ENCODE results near the gene ANGPT4. TPM values are rescaled to one million over a fixed set of nuclear protein-coding genes. Genes with fewer than 3 reads are reported as not detected.

The ANGPT4 gene
- polyA plus RNA-seq, 1 of the 3 experiments (the other 2 are of a cell fraction): not detected

DNA sequence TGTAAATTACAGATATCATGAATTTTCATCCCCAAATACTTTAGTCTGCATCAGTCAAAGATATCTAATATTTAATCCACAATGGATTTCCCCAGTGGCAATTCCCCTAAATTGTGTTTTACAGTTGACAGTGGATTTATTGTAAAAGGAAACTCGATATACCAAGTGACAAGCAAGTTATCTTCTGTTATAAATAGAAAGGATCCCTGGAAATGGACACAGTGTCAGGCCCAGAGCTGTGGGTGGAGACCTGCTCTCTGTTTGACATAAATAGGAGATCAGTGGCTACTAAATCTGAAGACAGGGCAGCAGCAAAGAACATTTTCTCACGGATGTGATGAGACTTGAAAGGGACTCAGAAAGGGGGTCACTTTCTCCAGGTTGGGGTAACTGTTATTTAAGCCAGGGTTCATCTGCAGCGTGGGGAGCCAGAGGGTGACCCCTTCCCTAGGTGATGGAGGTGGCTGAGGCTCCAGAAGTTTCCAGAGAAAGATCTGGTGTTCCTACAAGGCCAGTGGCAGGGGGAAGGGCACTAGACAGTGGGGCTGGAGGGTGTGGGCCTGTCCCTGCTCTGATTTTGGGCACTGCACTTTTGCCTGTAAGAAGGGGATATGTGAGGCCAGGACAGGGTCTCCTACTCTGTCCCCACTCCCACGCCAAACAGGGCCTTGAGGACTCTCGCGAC is 94.9 kb downstream of the ANGPT4 start:
- WGBS (ENCODE audit: low lambda C conversion rate): 51% methylated on average over 6 of the region's 6 CpGs
- Histone ChIP-seq H3K9me2 (no peaks in the 10 kb centered on the region), H3K27me3 (ENCODE audit: insufficient read depth) (no peaks in the 10 kb centered on the region), H3K4me2 (no peak overlapping the region), H3K27ac (ENCODE audit: low read depth in 2 of 2, low read length in 1 of 2) (no peak overlapping the region), H4K20me1 (ENCODE audit: insufficient read depth) (no peaks in the 10 kb centered on the region), H3K79me2 (ENCODE audit: insufficient read depth) (no peaks in the 10 kb centered on the region), H3K36me3 (replicated peaks in 1 of 2; ENCODE audit: control insufficient read depth in 1 of 2, insufficient read depth in 2 of 2, low read length in 1 of 2) (no peaks in the 10 kb centered on the region), H3K9ac (no peak overlapping the region), H3K4me1 (ENCODE audit: control insufficient read depth in 1 of 2, insufficient read depth in 2 of 2, low read depth in 1 of 2, low read length in 1 of 2) (no peaks in the 10 kb centered on the region), H3F3A (replicated peaks; ENCODE audit: insufficient read depth) (no peaks in the 10 kb centered on the region), H3K9me3 (no peaks in the 10 kb centered on the region), H2AFZ (ENCODE audit: low read depth) (no peak overlapping the region), H3K4me3 (ENCODE audit: low read depth in 2 of 2, low read length in 1 of 2) (no peak overlapping the region)
- no peak for DNase-seq
- ChIA-PET POLR2A (no interaction called here), CTCF (interaction anchor here (1.5 kb wide), 1 partner anchor 135 kb away, joined by 5 read pairs; no protein-coding TSS in a partner anchor)
- TF ChIP-seq NFIC (IDR thresholded peaks at IDR 0.05; ENCODE audit: borderline replicate concordance) (no peak), RFX5 (IDR thresholded peaks at IDR 0.05; ENCODE audit: low read length) (no peak), RAD21 (IDR thresholded peaks at IDR 0.05; ENCODE audit: low read length) (no peak), MAX (IDR thresholded peaks at IDR 0.05; ENCODE audit: low read depth) (no peak), MXI1 (IDR thresholded peaks at IDR 0.05; ENCODE audit: low read depth, low read length) (no peak)
- TF ChIP-seq, protein P1, sequence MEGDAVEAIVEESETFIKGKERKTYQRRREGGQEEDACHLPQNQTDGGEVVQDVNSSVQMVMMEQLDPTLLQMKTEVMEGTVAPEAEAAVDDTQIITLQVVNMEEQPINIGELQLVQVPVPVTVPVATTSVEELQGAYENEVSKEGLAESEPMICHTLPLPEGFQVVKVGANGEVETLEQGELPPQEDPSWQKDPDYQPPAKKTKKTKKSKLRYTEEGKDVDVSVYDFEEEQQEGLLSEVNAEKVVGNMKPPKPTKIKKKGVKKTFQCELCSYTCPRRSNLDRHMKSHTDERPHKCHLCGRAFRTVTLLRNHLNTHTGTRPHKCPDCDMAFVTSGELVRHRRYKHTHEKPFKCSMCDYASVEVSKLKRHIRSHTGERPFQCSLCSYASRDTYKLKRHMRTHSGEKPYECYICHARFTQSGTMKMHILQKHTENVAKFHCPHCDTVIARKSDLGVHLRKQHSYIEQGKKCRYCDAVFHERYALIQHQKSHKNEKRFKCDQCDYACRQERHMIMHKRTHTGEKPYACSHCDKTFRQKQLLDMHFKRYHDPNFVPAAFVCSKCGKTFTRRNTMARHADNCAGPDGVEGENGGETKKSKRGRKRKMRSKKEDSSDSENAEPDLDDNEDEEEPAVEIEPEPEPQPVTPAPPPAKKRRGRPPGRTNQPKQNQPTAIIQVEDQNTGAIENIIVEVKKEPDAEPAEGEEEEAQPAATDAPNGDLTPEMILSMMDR (IDR thresholded peaks at IDR 0.05): no peak

DNA sequence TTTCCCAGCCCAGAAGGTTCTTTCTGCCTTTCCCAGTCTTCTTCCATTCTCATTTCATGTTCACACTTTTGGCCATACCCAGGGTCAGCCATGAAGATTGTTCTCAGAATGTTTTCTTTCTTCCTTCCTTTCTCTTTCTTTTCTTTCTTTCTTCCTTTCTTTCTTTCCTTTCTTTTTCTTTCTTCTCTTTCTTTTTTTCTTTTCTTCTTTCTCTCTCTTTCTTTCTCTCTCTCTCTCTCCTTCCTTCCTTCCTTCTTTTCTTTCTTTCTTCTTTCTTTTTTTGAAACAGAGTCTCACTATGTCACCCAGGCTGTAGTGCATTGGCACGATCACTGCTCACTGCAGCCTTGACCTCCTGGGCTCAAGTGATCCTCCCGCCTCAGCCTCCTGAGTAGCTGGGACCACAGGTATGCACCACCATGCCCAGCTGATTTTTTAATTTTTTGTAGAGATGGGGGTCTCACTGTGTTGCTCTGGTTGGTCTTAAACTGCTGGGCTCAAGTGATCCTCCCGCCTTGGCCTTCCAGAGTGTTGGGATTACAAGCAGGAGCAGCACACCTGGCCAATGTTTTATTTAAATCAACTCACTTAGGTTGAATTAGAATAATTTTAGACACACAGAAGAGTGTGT is 95.7 kb downstream of the ANGPT4 start:
- Histone ChIP-seq H3K36me3 (replicated peaks in 1 of 2; ENCODE audit: control insufficient read depth in 1 of 2, insufficient read depth in 2 of 2, low read length in 1 of 2) (no peaks in the 10 kb centered on the region), H3K4me3 (ENCODE audit: low read depth in 2 of 2, low read length in 1 of 2) (no peak overlapping the region), H3K9me3 (no peaks in the 10 kb centered on the region), H3F3A (replicated peaks; ENCODE audit: insufficient read depth) (no peaks in the 10 kb centered on the region), H3K4me1 (ENCODE audit: control insufficient read depth in 1 of 2, insufficient read depth in 2 of 2, low read depth in 1 of 2, low read length in 1 of 2) (no peaks in the 10 kb centered on the region), H3K4me2 (no peak overlapping the region), H2AFZ (ENCODE audit: low read depth) (no peak overlapping the region), H3K27ac (ENCODE audit: low read depth in 2 of 2, low read length in 1 of 2) (no peak overlapping the region), H3K27me3 (ENCODE audit: insufficient read depth) (no peaks in the 10 kb centered on the region), H3K9me2 (no peaks in the 10 kb centered on the region), H3K9ac (no peak overlapping the region), H3K79me2 (ENCODE audit: insufficient read depth) (no peaks in the 10 kb centered on the region), H4K20me1 (ENCODE audit: insufficient read depth) (no peaks in the 10 kb centered on the region)
- no peak for DNase-seq
- TF ChIP-seq RCOR1 (IDR thresholded peaks at IDR 0.05; ENCODE audit: low read length) (no peak), MAX (IDR thresholded peaks at IDR 0.05; ENCODE audit: low read depth) (no peak), JUND (IDR thresholded peaks at IDR 0.05) (no peak), POLR2AphosphoS5 (IDR thresholded peaks at IDR 0.05; ENCODE audit: low read depth, low read length) (no peak), NRF1 (IDR thresholded peaks at IDR 0.05; ENCODE audit: low read depth, low read length) (no peak), FOXM1 (IDR thresholded peaks at IDR 0.05; ENCODE audit: low read depth) (no peak), RFX5 (IDR thresholded peaks at IDR 0.05; ENCODE audit: low read length) (no peak), USF2 (IDR thresholded peaks at IDR 0.05; ENCODE audit: borderline replicate concordance, low read depth, low read length) (no peak), FOXJ3 (CRISPR knock-in tag; IDR thresholded peaks at IDR 0.05) (no peak), MEF2A (IDR thresholded peaks at IDR 0.05; ENCODE audit: borderline replicate concordance, low read depth) (no peak), REST (IDR thresholded peaks at IDR 0.05; ENCODE audit: low read depth, low read length) (no peak)
- TF ChIP-seq, protein P2, sequence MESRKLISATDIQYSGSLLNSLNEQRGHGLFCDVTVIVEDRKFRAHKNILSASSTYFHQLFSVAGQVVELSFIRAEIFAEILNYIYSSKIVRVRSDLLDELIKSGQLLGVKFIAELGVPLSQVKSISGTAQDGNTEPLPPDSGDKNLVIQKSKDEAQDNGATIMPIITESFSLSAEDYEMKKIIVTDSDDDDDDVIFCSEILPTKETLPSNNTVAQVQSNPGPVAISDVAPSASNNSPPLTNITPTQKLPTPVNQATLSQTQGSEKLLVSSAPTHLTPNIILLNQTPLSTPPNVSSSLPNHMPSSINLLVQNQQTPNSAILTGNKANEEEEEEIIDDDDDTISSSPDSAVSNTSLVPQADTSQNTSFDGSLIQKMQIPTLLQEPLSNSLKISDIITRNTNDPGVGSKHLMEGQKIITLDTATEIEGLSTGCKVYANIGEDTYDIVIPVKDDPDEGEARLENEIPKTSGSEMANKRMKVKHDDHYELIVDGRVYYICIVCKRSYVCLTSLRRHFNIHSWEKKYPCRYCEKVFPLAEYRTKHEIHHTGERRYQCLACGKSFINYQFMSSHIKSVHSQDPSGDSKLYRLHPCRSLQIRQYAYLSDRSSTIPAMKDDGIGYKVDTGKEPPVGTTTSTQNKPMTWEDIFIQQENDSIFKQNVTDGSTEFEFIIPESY (IDR thresholded peaks at IDR 0.05; ENCODE audit: borderline replicate concordance, low read depth): no peak
- ChIA-PET CTCF (interaction anchor here (1.5 to 7.2 kb wide), 2 partner anchors 136 to 138 kb away, joined by 5 to 267 read pairs; no protein-coding TSS in a partner anchor), POLR2A (no interaction called here)
- WGBS (ENCODE audit: low lambda C conversion rate): 64% methylated on average over 3 of the region's 3 CpGs
